HG03159 (cell line): ENCODE data around the gene SNX1.
A peak's percentile ranks its signal among the peaks of the same experiment; 100 is the strongest.

Experiments used
- ATAC-seq: cut with Tn5 transposase; IDR thresholded peaks from one replicate; pipeline ENCODE4 v1.9.1; 2021; ENCODE audit warnings: mild to moderate bottlenecking, moderate library complexity; ENCODE audit not compliant: unreplicated experiment

The SNX1 gene

DNA sequence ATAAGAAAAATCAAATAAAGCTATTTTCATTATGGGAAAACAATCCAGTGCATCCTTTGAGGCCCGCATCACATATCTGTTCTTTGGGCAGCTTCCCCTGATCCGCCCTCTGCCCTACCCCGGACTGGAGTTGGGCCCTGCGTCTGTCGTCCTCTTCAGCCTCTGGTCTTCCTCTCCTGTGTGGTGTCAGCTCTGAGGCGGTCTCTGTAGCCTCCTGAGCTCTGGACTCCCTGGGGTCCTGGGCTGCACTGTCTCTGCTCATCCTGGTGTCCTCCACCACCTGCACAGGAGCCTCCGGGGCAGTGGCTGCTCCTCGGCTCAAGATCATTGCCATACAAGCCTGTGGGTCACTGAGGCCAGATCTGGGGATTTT, 48.4 kb downstream of the SNX1 start:
- no peak for ATAC-seq

DNA sequence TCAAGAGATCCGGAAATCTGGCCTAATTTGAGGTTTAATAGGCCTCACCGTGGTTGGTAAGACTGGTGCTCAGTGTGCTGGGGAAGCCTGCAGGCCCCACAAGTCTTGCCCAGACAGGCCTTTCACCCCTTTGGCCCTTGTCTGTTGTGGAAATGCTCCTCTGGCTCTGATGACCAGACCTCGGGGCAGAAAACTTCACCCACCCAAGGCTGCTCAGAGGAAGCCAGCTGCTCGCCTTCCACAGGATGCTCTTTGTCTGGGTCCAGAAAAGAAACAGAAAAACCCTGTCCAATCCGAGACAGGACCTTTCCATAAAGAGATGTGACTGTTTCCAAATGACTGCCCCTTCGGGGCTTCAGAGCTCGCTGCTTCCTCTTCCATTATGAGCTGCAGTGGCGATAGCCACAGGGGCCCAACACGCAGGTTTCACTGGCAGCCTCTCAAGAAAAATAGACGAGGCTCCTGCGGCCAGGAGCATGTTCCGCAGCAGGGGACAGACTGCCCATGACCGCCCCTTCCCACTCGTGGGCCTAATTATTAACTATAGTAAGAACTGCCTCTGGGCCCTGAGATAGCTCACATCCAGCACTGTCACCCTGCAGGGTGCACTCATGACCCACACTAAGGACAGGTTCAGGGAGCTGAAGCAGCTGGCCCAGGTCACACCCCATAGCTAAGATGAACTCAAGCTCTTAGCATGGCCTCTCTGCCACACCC, 48.9 kb downstream of the SNX1 start:
- ATAC-seq = peak; percentile 73

DNA sequence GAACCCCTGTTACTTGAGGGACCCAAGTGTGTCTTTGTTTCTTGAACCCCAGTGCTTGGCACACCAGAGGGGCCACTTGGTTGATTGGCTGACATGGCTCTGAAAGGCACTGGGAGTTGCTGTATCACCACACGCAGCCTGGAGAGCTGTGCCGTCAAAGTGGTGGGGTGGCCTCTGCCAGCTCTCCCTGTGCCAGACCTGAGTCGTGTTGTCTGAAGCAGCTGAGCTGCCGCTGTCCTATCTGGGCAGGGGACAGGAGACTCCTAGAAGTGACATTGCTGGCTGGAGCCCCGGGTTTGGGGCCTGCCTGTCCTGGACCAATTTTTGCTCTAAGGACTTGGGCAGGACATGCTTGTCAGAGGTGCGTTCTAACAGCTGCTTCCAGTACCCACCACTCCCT, 50.3 kb downstream of the SNX1 start:
- ATAC-seq = no peak

DNA sequence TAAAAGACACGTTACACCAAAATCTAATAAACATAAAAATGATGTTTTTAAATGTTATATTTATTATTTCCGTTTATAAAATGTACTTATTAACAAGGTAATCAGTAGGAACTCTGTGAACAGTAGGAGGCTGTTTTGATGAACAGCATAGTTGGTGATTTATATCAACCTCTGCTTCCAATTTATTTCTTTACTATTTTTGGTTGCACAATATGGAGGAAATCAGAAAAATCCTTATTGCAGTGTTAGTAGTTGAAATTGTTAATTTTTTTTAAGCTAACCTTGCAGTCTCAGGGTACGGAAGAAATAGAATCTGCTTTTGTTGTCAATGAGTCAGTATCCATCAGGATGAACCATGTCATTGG, 50.7 kb downstream of the SNX1 start:
- no peak for ATAC-seq

DNA sequence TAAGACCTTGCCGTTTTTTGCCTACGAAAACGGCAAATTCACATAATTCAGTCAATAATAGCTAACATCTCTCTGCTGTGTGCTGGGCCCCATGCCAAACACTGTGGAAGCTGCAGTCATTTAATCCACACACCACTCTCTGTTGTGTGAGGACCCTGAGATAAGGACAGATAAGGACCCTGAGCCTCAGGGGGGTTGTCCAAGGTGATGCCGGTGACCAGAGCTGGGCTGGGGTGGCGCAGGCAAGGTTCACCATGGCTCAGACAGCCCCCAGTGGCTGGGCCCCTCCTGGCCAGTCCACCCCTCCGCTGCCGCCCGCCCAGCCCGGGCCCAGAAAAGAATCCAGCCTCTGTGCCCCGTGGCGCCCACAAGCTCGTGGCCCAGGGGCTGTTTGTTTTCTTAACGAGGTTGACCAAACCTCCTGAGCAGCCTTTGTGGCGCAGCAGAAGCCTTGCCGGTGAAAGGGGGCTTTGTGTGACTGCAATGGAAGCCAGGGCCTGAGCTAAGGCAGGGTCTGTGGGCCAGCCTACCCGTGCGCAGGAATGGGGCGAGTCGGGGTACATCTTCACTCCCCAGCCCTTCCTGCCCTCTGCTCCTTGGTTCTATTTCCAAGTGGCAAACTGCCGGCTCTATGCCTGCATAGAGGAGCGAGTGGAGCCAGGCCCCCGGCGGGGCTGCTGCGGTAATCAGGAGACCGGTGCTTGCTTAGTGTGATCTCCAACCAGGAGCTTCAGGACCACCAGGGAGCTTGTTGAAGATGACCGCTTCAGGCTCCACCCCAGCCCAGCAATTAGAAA, 51.3 kb downstream of the SNX1 start:
- no peak for ATAC-seq

DNA sequence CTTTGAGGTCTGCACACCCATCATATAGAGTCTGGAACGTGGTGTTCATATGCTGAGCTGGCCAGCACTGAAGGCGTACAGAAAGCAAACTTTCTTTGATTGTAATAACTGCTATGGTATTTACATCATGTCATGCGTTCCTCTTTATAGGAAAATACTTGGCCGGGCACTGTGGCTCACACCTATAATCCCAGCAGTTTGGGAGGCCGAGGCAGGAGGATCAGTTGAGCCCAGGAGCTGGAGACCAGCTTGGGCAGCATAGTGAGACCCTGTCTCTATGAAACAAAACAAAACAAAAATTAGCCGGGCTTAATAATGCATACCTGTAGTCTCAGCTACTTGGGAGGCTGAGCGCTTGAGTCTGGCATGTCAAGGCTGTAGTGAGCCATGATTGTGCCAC, 52.4 kb downstream of the SNX1 start:
- ATAC-seq = no peak

DNA sequence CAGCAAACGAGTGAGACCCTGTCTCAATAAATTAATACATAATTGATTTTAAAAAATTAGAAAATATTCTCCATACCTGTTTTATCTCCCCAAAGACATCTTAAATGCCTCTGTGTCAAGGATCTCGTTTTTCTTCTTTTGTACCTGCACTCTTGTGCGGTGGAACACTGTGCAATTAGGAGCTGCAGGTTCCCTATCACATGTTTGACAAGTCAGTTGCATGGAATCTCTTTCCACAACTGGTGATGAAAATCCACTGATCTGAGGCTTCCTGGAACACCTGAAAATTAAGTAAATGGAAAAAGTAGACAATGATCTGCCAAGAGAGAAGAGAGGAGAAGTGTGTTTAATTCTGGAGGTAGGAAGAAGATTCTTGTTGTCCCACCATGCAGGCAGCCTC, 52.8 kb downstream of the SNX1 start:
- no peak for ATAC-seq

DNA sequence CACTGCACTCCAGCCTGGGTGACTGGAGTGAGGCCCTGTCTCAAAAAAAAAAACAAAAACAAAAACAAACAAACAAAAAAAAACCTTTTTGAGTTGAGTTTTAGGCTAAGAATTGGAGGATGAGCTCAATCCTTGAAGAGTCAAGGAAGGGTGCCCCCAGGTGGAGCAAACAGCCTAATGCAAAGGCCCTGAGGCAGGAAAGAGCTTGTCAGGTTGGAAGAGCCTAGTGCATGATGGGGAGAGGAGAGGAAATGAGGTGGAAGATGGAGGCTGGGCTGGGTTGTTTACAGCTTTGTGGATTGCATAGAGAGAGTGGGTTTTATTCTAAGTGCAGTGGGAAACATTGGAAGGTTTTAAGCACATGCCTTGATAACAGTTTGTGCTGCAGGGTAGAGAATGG, 53.6 kb downstream of the SNX1 start:
- ATAC-seq = no peak

DNA sequence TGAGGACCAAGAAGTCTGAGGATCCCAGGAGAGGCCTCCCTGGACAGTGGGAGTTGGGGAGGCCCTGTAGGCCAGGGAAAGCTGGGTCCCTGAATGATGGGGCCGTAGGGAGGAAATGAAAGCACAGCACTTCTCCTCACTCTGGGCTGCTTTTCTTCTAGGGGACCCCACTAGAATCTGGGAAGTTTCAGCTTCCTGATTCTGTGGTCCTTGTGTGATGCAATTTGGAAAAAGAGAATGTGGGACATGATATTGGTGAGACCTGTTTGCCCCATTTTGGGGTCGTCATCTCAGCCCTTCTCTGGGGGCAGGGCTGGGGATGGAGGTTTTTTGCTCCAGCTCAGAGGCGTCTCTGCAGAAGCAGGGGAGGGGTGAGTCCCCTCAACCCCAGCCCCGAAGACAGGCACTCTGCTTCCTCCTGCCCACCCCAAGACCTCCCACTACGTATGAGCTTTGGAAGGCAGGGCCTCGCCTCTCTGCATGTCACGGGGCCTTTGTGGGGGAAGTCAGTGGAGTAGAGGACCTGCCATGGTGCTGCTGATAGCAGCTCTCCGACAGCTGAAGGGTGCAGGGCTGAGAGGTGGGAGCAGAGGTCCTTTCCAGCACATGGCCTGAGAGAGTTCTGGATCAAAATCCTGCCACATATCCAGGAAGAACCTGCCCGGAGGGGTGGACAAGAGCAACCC, 54.3 kb downstream of the SNX1 start:
- ATAC-seq = no peak

DNA sequence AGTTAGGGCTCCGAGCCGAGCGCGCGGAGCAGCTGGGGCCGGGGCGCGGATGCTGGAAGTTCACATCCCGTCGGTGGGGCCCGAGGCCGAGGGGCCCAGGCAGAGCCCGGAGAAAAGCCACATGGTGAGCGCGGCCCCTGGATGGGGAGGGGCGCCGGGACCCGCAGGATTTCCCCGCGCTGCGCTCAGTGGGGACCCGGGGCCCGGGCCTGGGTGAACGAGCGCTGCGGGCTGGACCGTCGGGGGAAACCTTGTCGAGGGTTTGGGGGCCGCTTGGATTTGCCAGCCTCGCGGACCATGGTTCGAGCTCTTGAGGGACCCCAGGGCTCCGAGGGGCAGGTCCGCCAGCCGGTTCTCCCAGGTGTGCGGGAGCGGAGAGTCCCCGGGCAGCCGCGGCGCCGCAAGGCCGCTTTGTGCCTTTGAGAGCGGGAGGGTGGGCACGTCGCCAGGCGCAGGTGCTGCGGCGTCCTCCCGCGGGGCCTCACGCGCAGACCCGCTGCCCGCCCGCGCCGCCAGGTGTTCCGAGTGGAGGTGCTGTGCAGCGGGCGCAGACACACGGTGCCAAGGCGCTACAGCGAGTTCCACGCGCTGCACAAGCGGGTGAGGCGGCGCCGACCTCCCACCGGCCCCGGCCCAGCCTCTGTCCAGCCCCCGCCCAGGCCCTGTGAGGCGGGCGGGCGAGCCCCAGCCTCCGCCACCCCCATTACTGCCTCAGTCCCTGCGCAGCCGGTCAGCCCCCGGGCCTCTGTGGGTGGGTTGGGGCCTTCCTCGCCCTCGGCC, 56.1 kb downstream of the SNX1 start, which contains the start of gene SNX22:
Gene SNX22 (plus strand): TSS at position 5 of the 780 bp plus-strand sequence. CDS start 45 bp downstream, at position 50.
- no peak for ATAC-seq

DNA sequence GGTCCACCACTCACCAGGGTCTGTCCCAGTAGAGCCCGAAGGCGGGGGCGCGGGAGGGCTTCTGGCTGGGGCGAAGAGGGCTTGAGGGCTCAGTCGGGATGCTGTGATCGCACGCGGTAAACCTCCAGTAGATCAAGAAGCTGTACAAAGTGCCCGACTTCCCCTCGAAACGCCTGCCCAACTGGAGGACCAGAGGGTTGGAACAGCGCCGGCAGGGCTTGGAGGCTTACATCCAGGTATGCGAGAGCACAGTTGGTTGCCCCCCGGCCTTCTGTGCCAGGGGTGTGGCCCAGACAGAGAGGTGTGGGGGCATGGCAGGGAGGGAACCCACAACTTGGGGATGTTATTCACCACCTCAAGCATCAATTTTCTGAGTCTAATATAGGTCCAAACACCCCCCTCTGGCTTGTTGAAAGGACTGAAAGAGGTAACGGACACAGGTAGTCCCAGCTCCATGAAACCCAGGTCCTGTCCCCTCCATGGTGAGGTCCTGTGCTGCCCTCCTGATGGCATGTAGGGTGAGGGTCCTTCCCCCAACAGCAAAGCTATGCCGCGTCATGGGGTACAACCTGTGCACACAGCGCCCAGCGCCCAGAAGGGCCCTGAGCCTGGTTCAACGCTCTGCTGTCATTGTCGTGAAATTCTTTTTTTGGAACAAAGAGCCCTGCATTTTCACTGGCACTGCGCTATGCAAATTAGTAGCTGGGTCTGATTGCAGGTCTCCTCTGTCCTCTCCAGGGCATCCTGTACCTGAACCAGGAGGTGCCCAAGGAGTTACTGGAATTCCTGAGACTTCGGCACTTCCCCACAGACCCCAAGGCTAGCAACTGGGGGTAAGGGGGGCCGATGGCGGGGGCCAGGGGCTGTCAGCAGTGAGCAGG, 57.0 kb downstream of the SNX1 start:
- ATAC-seq = peak; percentile 13

DNA sequence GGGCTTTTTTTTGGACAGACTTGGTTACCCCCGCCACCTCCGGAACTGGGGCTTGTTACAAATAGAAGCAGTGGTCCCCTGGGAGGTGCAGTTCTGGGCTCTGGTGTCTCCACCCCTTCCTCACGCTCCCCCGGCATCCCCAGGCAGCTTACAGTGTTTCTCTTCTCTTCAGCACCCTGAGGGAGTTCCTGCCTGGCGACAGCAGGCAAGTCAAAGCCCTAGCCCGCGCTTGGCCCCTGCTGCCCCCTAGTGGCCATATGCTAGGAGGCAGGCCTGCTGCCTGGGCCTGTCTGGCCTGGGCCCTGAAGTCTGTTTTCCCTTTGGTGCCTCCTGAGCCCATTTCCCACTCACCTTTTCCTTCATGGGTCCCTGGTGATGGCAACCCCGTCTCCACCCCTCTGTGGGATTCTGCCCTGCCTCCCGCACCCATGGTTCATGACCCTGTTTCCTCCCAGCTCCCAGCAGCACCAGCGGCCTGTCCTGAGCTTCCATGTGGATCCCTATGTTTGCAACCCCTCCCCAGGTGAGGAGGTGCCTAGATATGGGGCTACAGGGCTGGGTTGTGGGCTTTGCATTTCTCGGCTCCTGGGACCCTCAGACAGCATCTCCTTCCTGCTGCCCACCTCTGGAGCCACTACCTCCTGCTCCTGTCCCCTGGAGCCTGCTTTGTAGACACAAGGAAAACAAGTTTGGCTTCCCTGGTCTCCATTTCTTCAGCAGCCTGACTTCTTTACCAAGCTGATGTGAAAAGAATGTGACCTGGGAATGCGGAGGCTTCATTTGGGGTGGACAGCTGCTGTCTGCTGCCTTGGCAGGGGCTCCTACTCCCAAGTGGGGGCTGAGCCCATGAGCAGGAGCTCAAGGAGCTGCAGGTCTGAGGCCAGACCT, 57.9 kb downstream of the SNX1 start:
- ATAC-seq = peak; percentile 51

DNA sequence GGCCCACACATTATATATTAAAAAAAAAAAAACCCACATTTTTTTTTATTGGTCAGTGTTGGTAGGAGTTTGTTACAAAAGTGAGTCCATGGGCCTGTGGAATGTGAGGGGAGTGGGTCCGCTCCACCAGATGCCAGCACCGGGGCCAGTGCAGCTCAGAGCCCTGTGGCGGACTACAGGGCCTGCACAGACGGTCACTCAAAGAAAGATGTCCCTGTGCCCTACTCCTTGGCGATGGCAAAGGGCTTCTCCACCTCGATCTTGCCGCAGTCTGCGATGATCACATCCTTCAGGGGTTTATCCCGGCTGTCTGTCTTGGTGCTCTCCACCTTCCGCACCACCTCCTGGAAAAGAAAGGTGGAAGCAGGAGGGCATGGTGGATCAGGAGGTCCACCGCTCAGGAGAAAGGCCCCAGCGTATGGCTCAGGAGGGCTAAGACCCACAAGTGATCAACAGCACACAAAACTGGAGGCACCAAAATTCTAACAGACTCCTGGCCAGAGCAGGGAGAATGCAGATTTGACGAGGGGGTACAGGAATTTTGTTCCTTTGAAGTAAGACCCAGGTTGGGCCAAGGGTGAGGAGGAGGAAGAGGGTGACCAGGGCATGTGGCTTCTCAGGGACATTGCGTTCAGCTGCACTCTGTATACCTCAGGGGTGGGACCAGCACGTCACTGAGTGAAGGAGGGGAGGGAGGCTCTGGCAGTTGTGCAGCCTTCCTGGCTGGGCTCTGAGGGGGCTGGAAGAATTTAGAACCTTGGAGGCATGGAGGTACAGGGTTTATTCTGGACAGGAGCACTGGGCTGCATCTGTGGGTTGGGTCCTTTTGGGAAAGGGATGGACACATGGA, 60.2 kb downstream of the SNX1 start:
- ATAC-seq = no peak

DNA sequence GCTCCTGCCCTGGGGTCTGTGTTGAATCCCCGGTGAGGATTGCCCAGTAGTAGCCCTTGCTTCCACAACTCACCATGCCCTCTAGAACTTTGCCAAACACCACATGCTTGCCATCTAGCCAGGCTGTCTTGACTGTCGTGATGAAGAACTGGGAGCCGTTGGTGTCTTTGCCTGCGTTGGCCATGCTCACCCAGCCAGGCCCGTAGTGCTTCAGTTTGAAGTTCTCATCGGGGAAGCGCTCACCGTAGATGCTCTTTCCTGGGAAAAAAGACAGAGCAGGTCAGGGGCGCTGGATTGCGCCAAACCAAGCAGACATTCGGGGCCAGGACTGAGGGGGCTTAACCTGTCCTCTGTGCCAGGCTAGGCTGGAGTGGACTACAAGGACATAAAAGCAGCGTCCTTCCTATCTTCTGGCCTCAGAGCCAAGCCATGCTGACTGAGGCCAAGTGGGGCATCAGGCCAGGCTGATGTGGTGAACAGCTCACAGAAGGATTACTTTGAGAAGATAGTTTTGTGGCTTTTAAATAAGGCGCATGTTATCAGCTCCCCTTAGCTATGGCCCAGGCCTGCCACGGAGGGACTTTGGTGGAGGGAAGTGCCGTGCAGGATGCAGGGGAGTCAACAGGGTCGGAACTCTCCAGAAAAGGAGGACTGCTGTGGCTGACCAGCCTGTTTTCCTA, 61.0 kb downstream of the SNX1 start:
- no peak for ATAC-seq

DNA sequence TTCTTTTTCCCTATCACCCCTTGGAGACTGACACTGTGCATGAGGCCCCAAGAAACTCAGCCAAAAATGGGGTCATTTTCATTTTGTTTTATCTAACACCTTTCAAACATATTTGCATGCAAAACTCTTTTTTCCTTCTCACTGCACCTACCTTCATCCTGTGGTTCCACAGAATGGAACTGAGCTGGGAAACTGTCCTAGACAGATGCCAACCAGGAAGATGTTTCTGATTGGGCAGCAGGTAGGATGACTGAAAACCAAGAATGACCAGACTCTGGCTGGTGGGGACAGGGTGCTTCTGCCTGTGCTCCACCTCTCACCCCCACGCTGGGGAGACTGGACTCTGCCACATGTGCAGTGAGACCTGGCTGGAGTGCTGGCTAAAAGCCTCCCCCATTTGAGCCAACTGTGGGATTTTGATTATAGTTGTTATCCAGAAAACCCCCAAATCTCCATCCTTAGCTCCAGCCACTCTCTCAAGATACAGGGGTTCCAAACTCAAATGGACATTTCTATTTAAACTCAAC, 61.9 kb downstream of the SNX1 start:
- ATAC-seq = no peak

DNA sequence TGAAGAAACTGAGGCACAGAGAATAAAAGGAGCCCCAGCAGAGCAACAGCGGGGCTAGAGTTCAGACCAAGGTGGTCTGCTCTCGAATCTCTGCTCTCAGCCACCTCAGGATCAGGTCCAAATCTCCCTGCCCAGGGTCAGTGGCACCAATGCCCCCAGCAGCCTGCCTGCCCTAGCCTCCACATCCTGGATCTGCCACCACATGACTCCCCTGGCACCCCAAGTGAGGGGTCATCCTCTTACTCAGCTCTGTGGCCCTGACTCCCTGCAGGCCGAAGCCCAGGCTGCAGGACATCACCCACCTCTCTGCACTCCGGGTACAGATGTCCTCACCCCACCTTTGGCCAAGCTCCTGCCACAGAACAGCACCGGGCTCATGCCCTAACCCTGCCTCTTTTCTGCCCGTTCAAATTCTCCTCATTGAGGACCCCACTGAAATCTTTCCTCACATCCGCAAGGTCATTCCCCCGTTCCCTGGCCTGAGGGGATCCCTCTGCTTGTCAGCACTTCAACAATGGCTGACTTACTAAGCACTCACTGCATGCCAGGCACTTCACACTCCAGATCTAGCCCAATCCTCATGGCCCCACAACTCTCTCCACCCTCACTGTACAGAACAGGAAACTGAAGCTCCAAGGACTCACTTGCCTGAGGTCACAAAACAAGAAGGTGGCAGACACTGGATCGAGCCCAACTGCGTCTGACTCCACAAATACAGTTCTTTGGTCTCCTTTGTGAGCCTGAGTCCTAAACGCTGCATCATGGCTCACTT, 62.8 kb downstream of the SNX1 start:
- no peak for ATAC-seq
